GM13977 (cell line): Measurements from ENCODE around the gene MED10.

Source experiments
- DNase-seq: peaks from one replicate; pipeline ENCODE4 v3.0.0; 2012; ENCODE audit warnings: low spot score
- in situ Hi-C: fragments of 300-500 bp; cut with MboI; formaldehyde crosslinking; loops from one replicate; pipeline ENCODE4 v1.12.0; 2022; ENCODE audit warnings: low sequenced_read_pairs, low pct_unique_long_range_greater_than_20kb, mixed read lengths, inconsistent platforms; ENCODE audit not compliant: unreplicated experiment
- TF ChIP-seq, protein P1 (sequence below): IDR thresholded peaks from 2 replicates; pipeline ENCODE4 v1.5.1; 2012; ENCODE audit warnings: mild to moderate bottlenecking, control low read depth; ENCODE audit not compliant: insufficient read depth; ENCODE audit errors: extremely low read depth, missing control alignments

Gene MED10

DNA sequence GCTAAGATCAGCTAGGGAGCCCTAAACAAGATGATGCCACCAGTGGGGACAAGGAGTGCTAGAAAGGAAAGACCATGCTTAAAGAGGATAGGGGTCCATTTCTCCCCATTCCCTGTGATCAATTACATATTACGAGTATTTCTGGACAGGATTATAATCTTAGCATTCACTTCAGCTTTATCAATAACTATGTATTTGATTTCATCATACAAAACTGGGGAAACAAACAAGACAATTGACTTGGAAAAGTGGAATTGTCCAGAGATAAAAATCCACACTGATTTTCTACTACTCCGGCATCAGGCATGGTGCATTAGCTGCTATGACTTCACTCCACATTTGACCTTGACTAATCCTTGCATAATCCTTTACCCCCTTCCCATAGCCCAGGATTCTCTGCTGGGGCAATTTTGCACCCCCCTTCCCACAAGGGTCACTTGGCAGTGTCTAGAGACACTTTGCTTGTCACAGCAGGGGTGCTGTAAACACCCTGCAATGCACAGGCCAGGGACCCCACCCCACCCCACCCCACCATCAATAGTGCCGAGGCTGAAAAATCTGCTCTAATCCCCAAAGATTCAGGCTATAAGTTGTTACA, 40.4 kb upstream of the MED10 start:
- in situ Hi-C loops = no loop called here
- TF ChIP-seq, protein P1, sequence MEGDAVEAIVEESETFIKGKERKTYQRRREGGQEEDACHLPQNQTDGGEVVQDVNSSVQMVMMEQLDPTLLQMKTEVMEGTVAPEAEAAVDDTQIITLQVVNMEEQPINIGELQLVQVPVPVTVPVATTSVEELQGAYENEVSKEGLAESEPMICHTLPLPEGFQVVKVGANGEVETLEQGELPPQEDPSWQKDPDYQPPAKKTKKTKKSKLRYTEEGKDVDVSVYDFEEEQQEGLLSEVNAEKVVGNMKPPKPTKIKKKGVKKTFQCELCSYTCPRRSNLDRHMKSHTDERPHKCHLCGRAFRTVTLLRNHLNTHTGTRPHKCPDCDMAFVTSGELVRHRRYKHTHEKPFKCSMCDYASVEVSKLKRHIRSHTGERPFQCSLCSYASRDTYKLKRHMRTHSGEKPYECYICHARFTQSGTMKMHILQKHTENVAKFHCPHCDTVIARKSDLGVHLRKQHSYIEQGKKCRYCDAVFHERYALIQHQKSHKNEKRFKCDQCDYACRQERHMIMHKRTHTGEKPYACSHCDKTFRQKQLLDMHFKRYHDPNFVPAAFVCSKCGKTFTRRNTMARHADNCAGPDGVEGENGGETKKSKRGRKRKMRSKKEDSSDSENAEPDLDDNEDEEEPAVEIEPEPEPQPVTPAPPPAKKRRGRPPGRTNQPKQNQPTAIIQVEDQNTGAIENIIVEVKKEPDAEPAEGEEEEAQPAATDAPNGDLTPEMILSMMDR = no peak
- DNase-seq = no peak

DNA sequence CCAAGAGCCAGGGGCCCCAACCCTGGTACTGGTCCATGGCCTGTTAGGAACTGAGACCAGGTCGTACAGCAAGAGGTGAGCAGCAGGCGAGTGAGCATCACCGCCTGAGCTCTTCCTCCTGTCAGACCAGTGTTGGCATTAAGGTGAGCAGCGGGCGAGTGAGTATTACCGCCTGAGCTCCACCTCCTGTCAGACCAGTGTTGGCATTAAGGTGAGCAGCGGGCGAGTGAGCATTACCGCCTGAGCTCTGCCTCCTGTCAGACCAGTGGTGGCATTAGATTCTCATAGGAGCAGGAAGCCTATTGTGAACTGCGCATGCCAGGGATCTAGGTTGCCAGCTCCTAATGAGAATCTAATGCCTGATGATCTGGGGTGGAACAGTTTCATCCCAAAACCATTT, 39.3 kb upstream of the MED10 start:
- in situ Hi-C loops = no loop called here
- DNase-seq = no peak
- TF ChIP-seq, protein P1 = no peak

DNA sequence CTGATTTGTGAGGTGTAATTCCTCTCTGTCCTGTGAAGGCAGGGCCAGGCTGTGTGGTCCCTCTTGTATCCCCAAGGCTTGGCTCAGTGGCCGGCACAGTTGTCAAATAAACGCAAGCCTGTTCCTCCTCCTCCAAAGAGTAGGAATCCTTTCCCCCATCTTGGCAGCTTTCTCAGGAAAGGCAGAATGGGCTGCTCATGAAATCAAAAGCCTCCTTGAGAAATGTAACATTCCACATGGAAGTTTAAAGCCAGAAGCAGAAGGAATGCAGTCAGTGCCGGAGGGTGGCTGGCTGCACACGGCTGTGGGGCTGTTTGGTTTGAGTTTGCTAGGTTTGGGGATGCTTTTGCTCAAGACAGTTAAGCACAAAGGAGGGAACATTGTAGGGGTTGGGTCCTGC, 34.5 kb upstream of the MED10 start:
- no peak for DNase-seq
- in situ Hi-C loops = no loop called here
- TF ChIP-seq, protein P1 = no peak

DNA sequence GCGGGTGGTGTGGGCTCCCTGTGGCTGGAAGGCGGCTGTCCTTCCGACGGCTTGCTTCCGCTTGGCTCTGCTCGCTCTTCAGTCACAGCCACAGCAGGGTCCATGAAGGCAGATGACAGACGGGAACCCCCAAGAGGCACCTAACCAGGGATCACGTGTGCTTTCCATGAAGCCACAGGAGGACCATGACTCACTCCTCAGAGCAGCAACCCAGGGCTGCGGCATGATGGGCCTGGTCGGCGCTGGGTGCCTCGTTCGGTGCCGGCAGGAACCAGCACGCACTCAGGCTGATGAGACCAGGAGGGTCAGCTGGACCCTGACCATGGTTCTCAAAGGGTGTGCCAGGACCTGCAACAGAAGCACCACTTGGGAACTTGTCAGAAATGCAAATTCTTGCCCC, 32.8 kb upstream of the MED10 start:
- DNase-seq = no peak
- TF ChIP-seq, protein P1 = no peak
- in situ Hi-C loops = no loop called here

DNA sequence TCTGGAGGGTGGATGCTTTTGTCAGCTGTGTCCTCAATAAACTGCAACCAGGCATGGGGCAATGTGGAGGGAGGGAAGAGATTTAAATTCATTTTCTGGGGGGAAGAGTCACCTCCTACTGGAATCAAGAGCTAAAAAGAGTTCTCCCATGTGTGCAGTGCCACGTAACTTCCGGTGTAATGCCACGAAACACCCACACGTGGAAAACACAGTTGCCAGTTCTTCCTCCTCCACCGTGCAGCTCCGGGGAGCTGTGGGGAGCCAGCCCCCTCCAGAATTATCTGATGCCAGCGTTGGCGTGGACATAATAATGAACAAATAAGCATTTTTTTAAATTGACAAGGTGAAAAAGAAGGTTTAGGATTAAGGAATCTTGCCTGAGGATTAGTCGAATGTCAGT, 32.1 kb upstream of the MED10 start:
- TF ChIP-seq, protein P1 = no peak
- DNase-seq = no peak
- in situ Hi-C loops = no loop called here

DNA sequence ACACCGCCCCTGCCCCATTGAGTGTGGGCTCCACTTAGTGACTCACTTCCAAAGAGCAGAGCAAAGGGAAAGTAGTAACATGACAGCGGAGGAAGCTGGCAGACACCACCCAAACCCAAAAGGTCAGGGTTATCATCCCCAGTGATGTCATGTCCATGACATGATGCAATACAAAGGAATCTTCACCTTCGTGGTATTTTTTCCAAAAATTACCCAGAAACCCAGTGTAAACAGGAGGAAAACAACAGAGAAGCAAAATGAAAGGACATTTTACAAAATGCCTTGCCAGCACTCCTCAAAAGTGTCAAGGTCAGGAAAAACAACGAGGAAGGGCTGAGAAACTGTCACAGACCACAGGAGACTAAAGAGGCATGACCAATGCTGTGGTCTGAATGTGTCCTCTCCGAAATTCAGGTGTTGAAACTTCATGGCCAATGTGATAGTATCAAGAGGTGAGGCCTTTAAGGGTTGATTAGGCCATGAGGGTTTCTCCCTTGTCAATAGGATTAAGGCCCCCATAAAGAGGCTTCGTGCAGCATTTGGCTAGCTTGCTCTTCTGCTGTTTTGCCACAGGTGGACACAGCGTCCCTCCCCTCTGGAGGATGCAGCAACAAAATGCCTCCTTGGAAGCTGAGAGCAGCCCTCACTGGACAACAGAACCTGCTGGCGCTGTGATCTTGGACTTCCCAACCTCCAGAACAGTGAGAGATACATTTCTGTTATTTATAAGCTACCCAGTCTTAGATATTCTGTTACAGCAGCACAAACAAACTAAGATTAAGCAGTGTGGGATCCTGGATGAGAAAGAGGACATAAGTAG, 30.5 kb upstream of the MED10 start:
- TF ChIP-seq, protein P1 = no peak
- no peak for DNase-seq
- in situ Hi-C loops = no loop called here
